22Rv1 (cell line): ENCODE results near the gene DGKB.

Experiments used
- H3K27ac ChIP-seq: fragments of 450-650 bp; 2 replicates; pipeline ENCODE4 v1.5.1; 2017
- ZFX ChIP-seq: fragments of 450-650 bp; IDR thresholded peaks from 2 replicates; pipeline ENCODE4 v1.6.1; 2017; ENCODE audit warnings: antibody characterized with exemption, borderline replicate concordance
- TF ChIP-seq, protein P1 (sequence below): fragments of 450-650 bp; IDR thresholded peaks from 2 replicates; pipeline ENCODE4 v1.5.1; 2017; ENCODE audit warnings: mild to moderate bottlenecking

The DGKB gene

DNA sequence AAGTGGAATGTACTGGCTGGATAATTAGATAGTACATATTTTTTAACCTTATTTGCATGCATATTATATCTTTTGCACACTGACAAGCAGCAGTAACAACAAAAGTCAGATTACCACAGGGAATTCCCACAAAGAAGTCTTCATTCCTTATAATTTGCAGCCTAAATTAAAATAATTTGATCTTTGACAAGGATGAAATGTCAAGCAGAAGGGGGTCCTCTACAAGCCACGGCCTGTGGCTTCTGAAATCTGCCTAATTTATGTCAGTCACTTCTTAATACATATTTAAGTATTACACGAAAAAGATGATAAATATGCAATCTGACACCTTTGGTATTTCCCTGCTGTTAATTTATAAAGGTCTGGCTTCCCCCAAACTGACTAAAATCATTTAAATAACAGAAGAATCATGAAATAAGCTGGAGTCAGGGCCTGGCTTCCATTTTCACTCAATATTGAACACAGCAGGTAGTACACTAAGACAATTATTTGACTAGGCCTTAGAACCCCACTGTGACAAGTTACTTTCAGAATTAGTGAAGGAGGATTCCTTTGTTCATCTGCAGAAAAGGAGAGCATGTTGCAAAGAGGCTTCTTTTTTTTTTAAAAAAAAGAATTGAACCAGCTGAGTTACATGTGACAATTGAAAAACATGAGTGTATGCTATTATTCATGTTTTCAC lies 562.0 kb downstream of the DGKB start:
- TF ChIP-seq ZFX, result no peak
- TF ChIP-seq, protein P1, sequence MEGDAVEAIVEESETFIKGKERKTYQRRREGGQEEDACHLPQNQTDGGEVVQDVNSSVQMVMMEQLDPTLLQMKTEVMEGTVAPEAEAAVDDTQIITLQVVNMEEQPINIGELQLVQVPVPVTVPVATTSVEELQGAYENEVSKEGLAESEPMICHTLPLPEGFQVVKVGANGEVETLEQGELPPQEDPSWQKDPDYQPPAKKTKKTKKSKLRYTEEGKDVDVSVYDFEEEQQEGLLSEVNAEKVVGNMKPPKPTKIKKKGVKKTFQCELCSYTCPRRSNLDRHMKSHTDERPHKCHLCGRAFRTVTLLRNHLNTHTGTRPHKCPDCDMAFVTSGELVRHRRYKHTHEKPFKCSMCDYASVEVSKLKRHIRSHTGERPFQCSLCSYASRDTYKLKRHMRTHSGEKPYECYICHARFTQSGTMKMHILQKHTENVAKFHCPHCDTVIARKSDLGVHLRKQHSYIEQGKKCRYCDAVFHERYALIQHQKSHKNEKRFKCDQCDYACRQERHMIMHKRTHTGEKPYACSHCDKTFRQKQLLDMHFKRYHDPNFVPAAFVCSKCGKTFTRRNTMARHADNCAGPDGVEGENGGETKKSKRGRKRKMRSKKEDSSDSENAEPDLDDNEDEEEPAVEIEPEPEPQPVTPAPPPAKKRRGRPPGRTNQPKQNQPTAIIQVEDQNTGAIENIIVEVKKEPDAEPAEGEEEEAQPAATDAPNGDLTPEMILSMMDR, result no peak
- H3K27ac ChIP-seq, result peak overlapping the region; percentile 2; the same call in 1 of the 2 replicates

DNA sequence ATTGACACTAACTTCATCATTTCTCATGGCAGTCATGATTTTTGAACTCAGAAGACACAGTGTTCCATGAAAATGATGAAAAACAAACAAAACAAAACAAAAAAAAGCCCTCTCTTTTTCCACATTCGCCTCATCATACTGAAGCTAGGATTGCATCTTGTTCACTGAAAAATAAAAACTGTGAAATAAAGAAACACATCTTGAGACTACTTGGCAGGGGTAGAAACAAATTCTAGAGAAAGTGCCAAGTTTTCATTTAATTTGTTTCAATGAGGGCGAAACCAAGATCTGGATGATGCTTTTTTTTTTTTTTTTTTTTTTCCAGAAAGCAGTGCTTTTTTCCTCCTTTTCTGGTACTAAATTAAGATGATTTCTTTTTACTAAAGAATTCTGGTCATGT lies 562.7 kb downstream of the DGKB start:
- TF ChIP-seq, protein P1, result no peak
- H3K27ac ChIP-seq, result no peak overlapping the region

DNA sequence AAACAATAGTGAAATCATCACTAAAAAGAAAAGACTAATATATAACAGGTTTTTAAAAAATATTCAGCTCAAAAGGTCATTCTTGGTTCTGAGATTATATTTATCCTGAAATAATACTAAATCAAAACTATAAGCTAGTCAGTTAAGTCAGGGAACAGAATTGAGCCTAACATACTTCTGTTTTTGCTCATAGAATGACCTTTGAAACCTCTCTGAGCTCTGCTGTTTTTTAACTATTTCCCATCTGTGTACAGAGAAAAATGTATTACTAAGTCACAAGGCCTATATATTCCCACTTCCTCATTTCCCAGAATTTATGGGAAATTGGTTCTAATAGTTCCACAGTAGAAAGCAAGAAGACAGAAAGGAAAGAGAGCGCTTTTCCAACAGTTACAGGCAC lies 566.3 kb downstream of the DGKB start:
- H3K27ac ChIP-seq, result no peak overlapping the region
- TF ChIP-seq ZFX, result no peak
- TF ChIP-seq, protein P1, result no peak

DNA sequence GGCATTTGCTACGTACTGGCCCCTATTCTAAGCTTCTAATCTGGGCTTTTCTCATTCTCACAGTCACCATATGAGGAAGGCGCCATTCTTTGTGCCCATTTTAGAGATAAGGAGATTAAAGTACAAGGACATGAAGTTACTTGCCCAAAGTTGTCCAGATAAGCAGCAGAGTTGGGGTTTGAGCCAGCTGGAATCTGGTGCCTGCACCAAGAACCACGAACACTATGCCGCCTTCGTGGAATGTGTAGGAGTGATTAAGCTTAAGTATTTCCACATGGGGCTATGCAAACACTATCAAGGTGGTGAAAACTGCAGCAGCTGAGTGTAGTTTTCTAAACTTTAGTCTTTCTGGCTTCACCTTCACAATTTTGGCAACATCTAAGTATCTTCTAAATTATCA lies 570.4 kb downstream of the DGKB start:
- H3K27ac ChIP-seq, result no peak overlapping the region
- no peak for TF ChIP-seq ZFX
- TF ChIP-seq, protein P1, result no peak

DNA sequence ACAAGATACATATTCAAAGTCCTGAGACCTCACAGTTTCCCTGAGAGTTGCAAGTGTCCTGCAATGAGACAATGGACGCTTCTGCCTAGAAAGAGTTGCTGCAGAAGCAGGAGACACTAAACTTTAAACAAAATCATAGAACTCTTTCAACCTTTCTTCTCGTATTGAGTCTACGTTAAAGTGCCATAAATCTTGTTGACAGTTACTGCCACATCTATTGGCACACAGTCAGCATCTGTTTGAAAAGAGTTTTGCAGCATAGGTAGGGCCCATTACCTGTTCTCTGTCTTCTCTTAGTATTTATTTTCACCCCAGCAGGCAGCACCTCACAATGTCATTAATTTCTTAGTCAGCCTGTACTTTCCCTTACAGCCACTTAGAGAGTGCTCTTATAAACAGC lies 577.8 kb downstream of the DGKB start:
- TF ChIP-seq ZFX, result no peak
- TF ChIP-seq, protein P1, result no peak
- H3K27ac ChIP-seq, result no peak overlapping the region

DNA sequence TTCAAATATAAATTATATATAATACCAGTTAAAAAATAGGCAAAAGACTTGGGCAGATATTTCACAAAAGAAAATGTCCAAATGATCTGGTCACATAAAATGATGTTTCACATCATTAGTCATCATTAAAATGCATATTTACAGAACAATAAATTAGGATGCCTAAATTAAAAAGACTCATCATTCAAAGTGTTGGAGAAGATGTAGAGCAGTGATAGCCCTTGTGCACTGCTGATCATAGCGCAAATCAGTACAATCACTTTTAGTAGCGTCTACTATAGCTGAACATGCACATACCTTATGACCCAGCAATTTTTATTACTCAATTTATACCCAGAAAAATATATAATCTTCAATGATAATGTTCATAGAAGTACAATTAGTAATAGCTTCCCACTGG lies 579.8 kb downstream of the DGKB start:
- no peak overlapping the region for H3K27ac ChIP-seq
- TF ChIP-seq ZFX, result no peak
- TF ChIP-seq, protein P1, result no peak

DNA sequence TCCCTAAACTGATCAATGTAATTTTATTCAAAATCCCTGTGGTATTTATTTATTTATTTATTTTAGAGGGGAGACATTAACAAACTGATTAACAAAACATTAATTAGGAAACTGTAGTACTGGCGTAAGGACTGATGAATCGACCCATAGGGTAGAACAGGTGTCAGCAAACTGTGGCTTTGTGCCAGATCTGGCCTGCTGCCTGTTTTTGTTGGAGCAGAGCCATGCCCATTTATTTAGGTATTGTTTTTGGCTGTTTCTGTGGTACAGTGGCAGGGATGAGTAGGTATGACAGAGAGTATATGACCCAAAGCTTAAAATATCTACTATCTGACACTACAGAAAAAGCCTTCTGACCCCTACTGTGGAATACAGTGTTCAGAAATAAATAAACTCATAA lies 580.6 kb downstream of the DGKB start:
- TF ChIP-seq, protein P1, result no peak
- TF ChIP-seq ZFX, result no peak
- no peak overlapping the region for H3K27ac ChIP-seq
